ENCODE data around the gene MAP3K4. TPM values are rescaled to one million over a fixed set of nuclear protein-coding genes. Genes with fewer than 3 reads are reported as not detected.
A peak's percentile ranks its signal among the peaks of the same experiment; 100 is the strongest.

MAP3K4 gene
- total and polyA plus RNA-seq, 2 of the 8 experiments (the other 6 are each of a cell fraction or from before 2014, with no cell fraction given): 16.6 to 51.6 TPM

DNA sequence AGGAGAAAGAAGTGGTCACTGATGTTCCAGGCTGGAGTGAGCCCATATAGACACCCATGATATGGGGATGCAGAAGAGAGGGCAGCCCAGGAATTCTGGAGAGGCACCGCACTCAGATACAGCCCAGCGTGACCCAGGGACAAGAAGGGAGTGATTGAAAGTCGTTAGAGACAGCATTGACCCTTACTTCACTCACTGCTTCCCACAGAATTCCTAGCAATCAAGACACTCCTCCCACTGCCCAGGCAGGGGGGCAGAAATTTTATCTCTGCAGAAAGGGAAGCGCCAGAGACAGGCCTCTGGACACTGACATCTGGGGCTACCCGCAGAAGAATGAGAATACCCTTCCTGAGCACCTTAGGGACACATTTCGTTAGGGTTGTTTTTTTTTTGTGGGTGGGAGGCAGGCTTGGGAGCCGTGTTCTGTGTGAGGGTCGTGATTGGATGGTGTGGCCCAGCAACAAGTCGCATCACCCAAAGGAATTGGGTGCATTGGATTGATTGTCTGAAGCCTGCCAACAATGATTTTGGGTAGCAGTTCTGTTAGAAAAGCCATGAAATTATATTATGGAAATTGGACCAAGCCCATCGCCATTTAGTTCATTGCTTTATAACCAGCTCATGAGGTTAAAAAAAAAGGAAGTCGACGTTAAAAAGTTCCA lies 45.9 kb upstream of the MAP3K4 start:
- no peaks in the 10 kb centered on the region for H4K20me1 ChIP-seq (replicated peaks in 1 of 2; ENCODE audit: control insufficient read depth in 1 of 2, insufficient read depth in 2 of 2, low read length in 2 of 2)
- no peak overlapping the region for H3K9ac ChIP-seq (replicated peaks in 1 of 4; ENCODE audit: extremely low read depth in 1 of 4, low read depth in 3 of 4, low read length in 3 of 4)
- H3K79me2 ChIP-seq (ENCODE audit: control insufficient read depth in 1 of 2, insufficient read depth in 2 of 2, low read length in 2 of 2): no peaks in the 10 kb centered on the region
- H3K4me1 ChIP-seq (replicated peaks in 1 of 4; ENCODE audit: control insufficient read depth in 3 of 4, insufficient read depth in 4 of 4, low read length in 3 of 4): no peaks in the 10 kb centered on the region
- DNase-seq (ENCODE audit: low read depth in 1 of 2, low spot score in 2 of 2): no peak
- H3K4me2 ChIP-seq (ENCODE audit: insufficient read depth in 1 of 2, low read depth in 2 of 2, low read length in 2 of 2): no peak overlapping the region
- no peak overlapping the region for H4K8ac ChIP-seq (ENCODE audit: extremely low read depth, insufficient read depth, low read length)
- no peak overlapping the region for H2BK120ac ChIP-seq (replicated peaks; ENCODE audit: low read depth, low read length)
- no peak overlapping the region for H2BK20ac ChIP-seq (ENCODE audit: low read length)
- no peak overlapping the region for H2BK15ac ChIP-seq (ENCODE audit: low read length)
- H3K9me3 ChIP-seq (ENCODE audit: insufficient read depth in 2 of 2, low read depth in 1 of 2, low read length in 1 of 2): no peaks in the 10 kb centered on the region
- no peak overlapping the region for H3K56ac ChIP-seq (replicated peaks; ENCODE audit: insufficient read length, low read depth, low read length)
- no peak overlapping the region for H3K27ac ChIP-seq (ENCODE audit: low read depth, low read length)
- no peaks in the 10 kb centered on the region; the same call in 1 of the 2 replicates for H3K23me2 ChIP-seq (ENCODE audit: low read depth, low read length)
- no peak overlapping the region for H3K14ac ChIP-seq (ENCODE audit: insufficient read length)
- 75% methylated on average over 12 of the region's 12 CpGs; no CpG with 5 or more reads in 1 of the 2 experiments for WGBS, 2 experiments (ENCODE audit: extremely low coverage in 1 of 2, insufficient coverage in 1 of 2, insufficient read length in 1 of 2, insufficient replicate concordance in 2 of 2, low coverage in 1 of 2, low lambda C conversion rate in 2 of 2, missing lambda C conversion rate in 1 of 2)
- H3K4me3 ChIP-seq (ENCODE audit: extremely low read depth in 1 of 4, insufficient read depth in 2 of 4, low read depth in 3 of 4, low read length in 4 of 4): no peak overlapping the region
- CTCF ChIA-PET (ENCODE audit: partially characterized antibody): interaction anchor here (1.3 to 3.4 kb wide), 2 partner anchors 12 kb away, joined by 4 to 14 read pairs; no protein-coding TSS in a partner anchor
- H2AFZ ChIP-seq (ENCODE audit: low read length): peak overlapping the region; percentile 79
- no peak overlapping the region for H2BK5ac ChIP-seq (ENCODE audit: low read depth, low read length)
- no peaks in the 10 kb centered on the region for H3K27me3 ChIP-seq (replicated peaks in 1 of 4; ENCODE audit: control insufficient read depth in 3 of 4, extremely low read depth in 1 of 4, insufficient read depth in 3 of 4, low read length in 3 of 4)
- no peak overlapping the region for H2AK5ac ChIP-seq (ENCODE audit: low read depth, low read length)
- peak; percentile 69 for FAIRE-seq
- no peak overlapping the region for H3K23ac ChIP-seq (ENCODE audit: insufficient read length)
- POLR2A ChIA-PET (ENCODE audit: partially characterized antibody): no interaction called here
- H4K5ac ChIP-seq (ENCODE audit: insufficient read length, low read depth, low read length): no peak overlapping the region
- no peak overlapping the region for H4K91ac ChIP-seq (replicated peaks; ENCODE audit: insufficient read length, low read length)
- no peaks in the 10 kb centered on the region for H3K36me3 ChIP-seq (ENCODE audit: control insufficient read depth in 2 of 4, insufficient read depth in 4 of 4, low read length in 3 of 4)
- H2BK12ac ChIP-seq (ENCODE audit: low read depth, low read length): no peak overlapping the region
- no peak overlapping the region for H3K4ac ChIP-seq (replicated peaks; ENCODE audit: insufficient read length, low read depth, low read length)
- H3K79me1 ChIP-seq (ENCODE audit: low read depth, low read length): no peaks in the 10 kb centered on the region
- no peak overlapping the region for H3K18ac ChIP-seq (ENCODE audit: extremely low read depth, low read length)
- TF ChIP-seq RFX5 (IDR thresholded peaks at IDR 0.05; ENCODE audit: borderline replicate concordance, low read depth, low read length) (peak; percentile 92), EZH2 (IDR thresholded peaks at IDR 0.05; ENCODE audit: low read depth, low read length, severe bottlenecking) (no peak), JUND (IDR thresholded peaks at IDR 0.05; ENCODE audit: low read length) (no peak), KDM5A (IDR thresholded peaks at IDR 0.05; ENCODE audit: low read length) (no peak), SIRT6 (IDR thresholded peaks at IDR 0.05; ENCODE audit: low read length) (no peak), POU5F1 (IDR thresholded peaks at IDR 0.05; ENCODE audit: low read depth, low read length) (no peak), KDM4A (IDR thresholded peaks at IDR 0.05; ENCODE audit: low read depth, low read length, severe bottlenecking) (no peak), BACH1 (IDR thresholded peaks at IDR 0.05; ENCODE audit: low read length) (no peak), TBP (IDR thresholded peaks at IDR 0.05; ENCODE audit: low read depth, low read length) (no peak), CEBPB (IDR thresholded peaks at IDR 0.05; ENCODE audit: low read depth, low read length) (no peak), CREB1 (IDR thresholded peaks at IDR 0.05) (peak; percentile 56; the same call in 1 of the 2 replicates), YY1 (IDR thresholded peaks at IDR 0.05; ENCODE audit: low read depth, low read length) (no peak)
- TF ChIP-seq, protein P1, sequence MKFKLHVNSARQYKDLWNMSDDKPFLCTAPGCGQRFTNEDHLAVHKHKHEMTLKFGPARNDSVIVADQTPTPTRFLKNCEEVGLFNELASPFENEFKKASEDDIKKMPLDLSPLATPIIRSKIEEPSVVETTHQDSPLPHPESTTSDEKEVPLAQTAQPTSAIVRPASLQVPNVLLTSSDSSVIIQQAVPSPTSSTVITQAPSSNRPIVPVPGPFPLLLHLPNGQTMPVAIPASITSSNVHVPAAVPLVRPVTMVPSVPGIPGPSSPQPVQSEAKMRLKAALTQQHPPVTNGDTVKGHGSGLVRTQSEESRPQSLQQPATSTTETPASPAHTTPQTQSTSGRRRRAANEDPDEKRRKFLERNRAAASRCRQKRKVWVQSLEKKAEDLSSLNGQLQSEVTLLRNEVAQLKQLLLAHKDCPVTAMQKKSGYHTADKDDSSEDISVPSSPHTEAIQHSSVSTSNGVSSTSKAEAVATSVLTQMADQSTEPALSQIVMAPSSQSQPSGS (IDR thresholded peaks at IDR 0.05; ENCODE audit: low read length): no peak
